ENCODE results near the gene RACK1. TPM values are rescaled to one million over a fixed set of nuclear protein-coding genes. Genes with fewer than 3 reads are reported as not detected.

Gene RACK1
- total and polyA plus RNA-seq, 2 experiments from 2014 or later: 2,372 to 4,798 TPM

- no peak for TF ChIP-seq REST (IDR thresholded peaks at IDR 0.05; ENCODE audit: unreplicated experiment)
- TF ChIP-seq JUNB (IDR thresholded peaks at IDR 0.05; ENCODE audit: unreplicated experiment): no peak
- no peak for TF ChIP-seq EZH2 (IDR thresholded peaks at IDR 0.05; ENCODE audit: low read depth, unreplicated experiment)
Measured at GRCh38 chr5:181233801-181234454, 9.8 kb downstream of the RACK1 start (continued).

GRCh38 chr5:181233088-181233800, 10.5 kb downstream of the RACK1 start:
- Mint-ChIP-seq H3K4me3 (no peak overlapping the region; the same call in 2 of the 3 replicates), H3K9me3 (peaks cover 6% of the 10 kb centered on the region; the same call in 1 of the 3 replicates), H3K36me3 (ENCODE audit: low read depth) (peaks cover 76% of the 10 kb centered on the region), H3K27ac (no peak overlapping the region), H3K4me1 (peaks cover 15% of the 10 kb centered on the region), H3K27me3 (ENCODE audit: insufficient read depth, low read depth, poor library complexity) (peaks cover 37% of the 10 kb centered on the region)
- Histone ChIP-seq H2AFZ (no peak overlapping the region), H3K27me3 (ENCODE audit: insufficient read depth) (no peaks in the 10 kb centered on the region), H3K4me3 (no peak overlapping the region), H3K4me1 (ENCODE audit: insufficient read depth) (no peaks in the 10 kb centered on the region; the same call in none of the 2 replicates), H3K36me3 (ENCODE audit: insufficient read depth) (peaks cover 33% of the 10 kb centered on the region), H3K27ac (ENCODE audit: low read depth) (no peak overlapping the region), H3F3A (replicated peaks; ENCODE audit: low read depth) (peaks cover 39% of the 10 kb centered on the region), H3K79me2 (replicated peaks; ENCODE audit: insufficient read depth) (peaks cover 4% of the 10 kb centered on the region), H3K9me2 (ENCODE audit: insufficient read depth) (no peaks in the 10 kb centered on the region), H3K4me2 (no peak overlapping the region), H4K20me1 (replicated peaks; ENCODE audit: insufficient read depth) (peaks cover 24% of the 10 kb centered on the region)
- DNase-seq (ENCODE audit: low spot score) (no peak), ATAC-seq (no peak)
- no peak for TF ChIP-seq REST (IDR thresholded peaks at IDR 0.05; ENCODE audit: unreplicated experiment)
- no peak for TF ChIP-seq ETS1 (IDR thresholded peaks at IDR 0.05)
- TF ChIP-seq ZNF462 (CRISPR knock-in tag; IDR thresholded peaks at IDR 0.05): no peak

Measured in GM23338 (cell line).